ENCODE measurements around the gene PSMG3.

DNA sequence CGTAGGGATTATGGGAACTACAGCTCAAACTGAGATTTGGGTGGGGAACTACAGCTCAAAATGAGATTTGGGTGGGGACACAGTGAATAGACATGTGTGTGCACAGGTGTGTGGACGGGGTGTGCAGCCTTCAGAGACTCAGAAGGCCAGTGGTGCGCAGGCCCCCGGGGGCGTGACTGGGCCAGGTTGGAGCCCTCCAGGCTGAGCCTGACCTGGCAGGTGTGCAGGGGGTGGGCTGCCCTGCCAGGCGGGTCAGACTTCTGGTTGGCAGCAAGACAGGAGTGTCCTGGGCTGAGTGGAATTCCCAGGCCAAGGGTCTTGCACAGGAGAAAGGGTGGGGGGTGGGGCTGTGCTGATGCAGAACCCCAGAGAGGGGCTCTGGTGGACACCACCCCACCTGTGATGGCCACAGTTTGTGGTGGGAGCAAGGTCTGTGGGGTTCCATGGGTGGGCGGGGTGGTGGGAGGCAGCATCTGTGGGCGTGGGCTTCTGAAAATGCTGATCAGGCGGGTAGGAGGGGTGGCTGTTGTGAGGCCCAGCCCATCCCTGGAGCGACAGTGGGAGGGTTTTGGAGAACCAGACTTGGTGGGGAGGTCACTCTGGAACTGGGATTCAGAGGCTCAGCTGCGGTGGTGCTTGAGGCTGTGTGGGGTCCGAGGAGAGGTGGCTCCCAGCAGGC is 29.3 kb upstream of the PSMG3 start:
- TF ChIP-seq, protein P1, sequence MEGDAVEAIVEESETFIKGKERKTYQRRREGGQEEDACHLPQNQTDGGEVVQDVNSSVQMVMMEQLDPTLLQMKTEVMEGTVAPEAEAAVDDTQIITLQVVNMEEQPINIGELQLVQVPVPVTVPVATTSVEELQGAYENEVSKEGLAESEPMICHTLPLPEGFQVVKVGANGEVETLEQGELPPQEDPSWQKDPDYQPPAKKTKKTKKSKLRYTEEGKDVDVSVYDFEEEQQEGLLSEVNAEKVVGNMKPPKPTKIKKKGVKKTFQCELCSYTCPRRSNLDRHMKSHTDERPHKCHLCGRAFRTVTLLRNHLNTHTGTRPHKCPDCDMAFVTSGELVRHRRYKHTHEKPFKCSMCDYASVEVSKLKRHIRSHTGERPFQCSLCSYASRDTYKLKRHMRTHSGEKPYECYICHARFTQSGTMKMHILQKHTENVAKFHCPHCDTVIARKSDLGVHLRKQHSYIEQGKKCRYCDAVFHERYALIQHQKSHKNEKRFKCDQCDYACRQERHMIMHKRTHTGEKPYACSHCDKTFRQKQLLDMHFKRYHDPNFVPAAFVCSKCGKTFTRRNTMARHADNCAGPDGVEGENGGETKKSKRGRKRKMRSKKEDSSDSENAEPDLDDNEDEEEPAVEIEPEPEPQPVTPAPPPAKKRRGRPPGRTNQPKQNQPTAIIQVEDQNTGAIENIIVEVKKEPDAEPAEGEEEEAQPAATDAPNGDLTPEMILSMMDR (IDR thresholded peaks at IDR 0.05), result no peak
- TF ChIP-seq POLR2A (IDR thresholded peaks at IDR 0.05), result no peak

Data from prostate gland (tissue), 2 donors.